CD14-positive monocyte (primary cell): Measurements from ENCODE around the gene IL16. TPM values are rescaled to one million over a fixed set of nuclear protein-coding genes. Genes with fewer than 3 reads are reported as not detected.

Experiments
- DNase-seq, 3 donors: peaks; one replicate each; pipeline ENCODE4 v3.0.0-alpha.2; 2011 to 2022
- H2AFZ ChIP-seq: 2 replicates; pipeline ENCODE4 v1.6.0; 2012; ENCODE audit warnings: mild to moderate bottlenecking, low read depth, low read length, inconsistent platforms; ENCODE audit not compliant: insufficient read depth, poor library complexity, severe bottlenecking
- H3K27ac ChIP-seq, 2 donors: 1 replicate in 1 of 2; 2 replicates in 1 of 2; pipeline ENCODE4 v1.5.1; 2012 to 2013; ENCODE audit warnings: low read length in 2 of 2, control low read depth in 1 of 2, inconsistent platforms in 1 of 2, low read depth in 1 of 2, mild to moderate bottlenecking in 1 of 2
- H3K27me3 ChIP-seq, 2 donors: one replicate each; pipeline versions ENCODE4 v1.6.0 to v1.6.1; 2011 to 2013; ENCODE audit warnings: low read length in 2 of 2; ENCODE audit not compliant: control insufficient read depth in 2 of 2, insufficient read depth in 2 of 2
- H3K36me3 ChIP-seq, 2 donors: replicated peaks in 1 of 2; 1 replicate in 1 of 2; 2 replicates in 1 of 2; pipeline versions ENCODE4 v1.5.1 to v1.6.1; 2012 to 2013; ENCODE audit warnings: low read length in 2 of 2, control low read depth in 1 of 2, inconsistent platforms in 1 of 2, mild to moderate bottlenecking in 1 of 2; ENCODE audit not compliant: insufficient read depth in 2 of 2, control insufficient read depth in 1 of 2
- H3K4me1 ChIP-seq, 2 donors: 1 replicate in 1 of 2; 2 replicates in 1 of 2; pipeline versions ENCODE4 v1.5.1 to v1.6.1; 2012 to 2013; ENCODE audit warnings: low read length in 2 of 2, control low read depth in 1 of 2, inconsistent platforms in 1 of 2, mild to moderate bottlenecking in 1 of 2, moderate library complexity in 1 of 2; ENCODE audit not compliant: insufficient read depth in 2 of 2, control insufficient read depth in 1 of 2
- H3K4me2 ChIP-seq: replicated peaks from 2 replicates; pipeline ENCODE3; 2012; ENCODE audit warnings: low read length, moderate library complexity, mild to moderate bottlenecking; ENCODE audit not compliant: poor library complexity, severe bottlenecking; ENCODE audit errors: extremely low read depth
- H3K4me3 ChIP-seq, 3 experiments: fragments of 200-600 bp in 1 of 3; sonication (generic) in 1 of 3; replicated peaks in 1 of 3; 1 replicate in 2 of 3; 2 replicates in 1 of 3; pipeline ENCODE4 v1.5.1; 2011 to 2013; ENCODE audit warnings: low read length in 3 of 3, mild to moderate bottlenecking in 3 of 3, control low read depth in 2 of 3, low read depth in 2 of 3, inconsistent platforms in 1 of 3, moderate library complexity in 1 of 3
- H3K79me2 ChIP-seq: 2 replicates; pipeline ENCODE4 v1.6.0; 2012; ENCODE audit warnings: mild to moderate bottlenecking, control low read depth, inconsistent platforms, low read length, moderate library complexity; ENCODE audit not compliant: insufficient read depth
- H3K9ac ChIP-seq: 2 replicates; pipeline ENCODE4 v1.6.0; 2017; ENCODE audit warnings: low read length, mild to moderate bottlenecking; ENCODE audit not compliant: insufficient read depth, poor library complexity, severe bottlenecking
- H3K9me3 ChIP-seq, 2 donors: replicated peaks in 1 of 2; 1 replicate in 1 of 2; 2 replicates in 1 of 2; pipeline versions ENCODE4 v1.5.1 to v1.6.1; 2012 to 2013; ENCODE audit warnings: low read length in 2 of 2, control low read depth in 1 of 2; ENCODE audit not compliant: control insufficient read depth in 1 of 2, insufficient read depth in 1 of 2
- H4K20me1 ChIP-seq: 2 replicates; pipeline ENCODE4 v1.6.0; 2012; ENCODE audit warnings: mild to moderate bottlenecking, low read length, control low read depth, moderate library complexity; ENCODE audit not compliant: insufficient read depth
- H3K27ac Mint-ChIP-seq, 7 donors: one replicate each; pipeline ENCODE4 v1.8.0; 2020; ENCODE audit warnings: mild to moderate bottlenecking in 7 of 7, mixed read lengths in 7 of 7, moderate library complexity in 6 of 7, inconsistent platforms in 2 of 7
- H3K27me3 Mint-ChIP-seq, 3 donors: one replicate each; pipeline ENCODE4 v1.8.0; 2021 to 2022; ENCODE audit warnings: low read depth in 3 of 3, mild to moderate bottlenecking in 3 of 3, mixed read lengths in 3 of 3, moderate library complexity in 3 of 3, inconsistent platforms in 1 of 3
- H3K36me3 Mint-ChIP-seq, 2 donors: one replicate each; pipeline ENCODE4 v1.8.0; 2020; ENCODE audit warnings: mixed read lengths in 2 of 2, inconsistent platforms in 1 of 2, mild to moderate bottlenecking in 1 of 2
- H3K4me1 Mint-ChIP-seq: one replicate; pipeline ENCODE4 v1.8.0; 2020; ENCODE audit warnings: mild to moderate bottlenecking, mixed read lengths
- H3K4me3 Mint-ChIP-seq, 2 donors: one replicate each; pipeline ENCODE4 v1.8.0; 2020; ENCODE audit warnings: mild to moderate bottlenecking in 2 of 2, mixed read lengths in 2 of 2, moderate library complexity in 1 of 2
- H3K9me3 Mint-ChIP-seq, 7 donors: one replicate each; pipeline ENCODE4 v1.8.0; 2020 to 2022; ENCODE audit warnings: mixed read lengths in 7 of 7, mild to moderate bottlenecking in 6 of 7, moderate library complexity in 6 of 7, inconsistent platforms in 2 of 7
- CTCF ChIP-seq: fragments of 200-600 bp; IDR thresholded peaks from one replicate; pipeline ENCODE4 v1.8.0; 2022; ENCODE audit warnings: antibody characterized with exemption, mild to moderate bottlenecking
- WGBS: methylation state at CpG from one replicate; pipeline ENCODE4 v1.1.5; 2013; ENCODE audit warnings: missing lambda C conversion rate; ENCODE audit not compliant: insufficient coverage; 5-methylcytosine and 5-hydroxymethylcytosine counted together
- intact Hi-C, 2 donors: fragments of 100-400 bp; cut with micrococcal nuclease; formaldehyde crosslinking; loops; one replicate each; pipeline versions ENCODE4 v1.15.0 to v1.15.1; 2023
- polyA plus RNA-seq, 3 donors: library from polyadenylated mRNA; depleted of rRNA in 1 of 3; unstranded in 2 of 3; stranded (reverse) in 1 of 3; fragments of 300-500 nt in 2 of 3; fragments of >200 nt in 1 of 3; fragmentation: Illumina TruSeq in 2 of 3; gene quantifications; 1 replicate in 2 of 3; 2 replicates in 1 of 3; pipeline ENCODE4 v1.2.3, GENCODE V29; 2012 to 2021

Gene IL16
- polyA plus RNA-seq, 3 donors = 64.8 to 95.1 (median 71.5) TPM

DNA sequence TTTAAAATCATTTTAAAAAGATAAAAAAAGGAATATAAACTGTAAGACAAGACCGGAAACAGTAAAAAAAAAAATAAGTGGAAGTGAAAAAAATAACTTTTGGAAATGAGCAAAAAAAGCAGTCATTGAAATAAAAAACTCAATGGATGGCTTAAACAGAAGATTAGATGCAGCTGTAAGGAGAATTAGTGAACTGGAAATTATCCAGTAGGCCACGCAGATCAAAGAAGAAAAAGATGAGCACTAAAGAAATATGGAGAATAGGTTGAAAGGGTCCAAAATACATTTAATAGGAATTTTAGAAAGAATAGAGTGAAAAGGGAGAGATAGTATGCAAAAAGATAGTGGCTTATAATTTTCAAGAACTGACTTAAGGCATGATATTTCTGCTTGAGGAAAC lies 80.3 kb downstream of the IL16 start:
- Mint-ChIP-seq H3K36me3 (peaks cover 3% of the 10 kb centered on the region in 2 donors), H3K27me3 (no peaks in the 10 kb centered on the region), H3K4me3 (no peak overlapping the region), H3K4me1 (peaks cover 8% of the 10 kb centered on the region), H3K9me3 (peaks cover 5 to 13% (median 9%) of the 10 kb centered on the region in 7 donors), H3K27ac (no peak overlapping the region)
- intact Hi-C loops = loop anchor here (5.0 kb wide), 2 partner anchors 45 to 60 kb away; partner anchors contain the start of gene STARD5 (in 1 of the 2)
- DNase-seq = no peak
- no peak for TF ChIP-seq CTCF
- Histone ChIP-seq H3K79me2 (no peaks in the 10 kb centered on the region), H3K4me2 (no peak overlapping the region), H3K36me3 (no peaks in the 10 kb centered on the region), H2AFZ (no peak overlapping the region), H3K9ac (no peak overlapping the region), H3K4me1 (no peaks in the 10 kb centered on the region), H3K27ac (no peak overlapping the region), H3K4me3 (no peak overlapping the region), H3K27me3 (no peaks in the 10 kb centered on the region), H4K20me1 (no peaks in the 10 kb centered on the region), H3K9me3 (peaks cover 0 to 4% of the 10 kb centered on the region in 2 donors)
- WGBS = 92% methylated on average over 2 of the region's 2 CpGs

DNA sequence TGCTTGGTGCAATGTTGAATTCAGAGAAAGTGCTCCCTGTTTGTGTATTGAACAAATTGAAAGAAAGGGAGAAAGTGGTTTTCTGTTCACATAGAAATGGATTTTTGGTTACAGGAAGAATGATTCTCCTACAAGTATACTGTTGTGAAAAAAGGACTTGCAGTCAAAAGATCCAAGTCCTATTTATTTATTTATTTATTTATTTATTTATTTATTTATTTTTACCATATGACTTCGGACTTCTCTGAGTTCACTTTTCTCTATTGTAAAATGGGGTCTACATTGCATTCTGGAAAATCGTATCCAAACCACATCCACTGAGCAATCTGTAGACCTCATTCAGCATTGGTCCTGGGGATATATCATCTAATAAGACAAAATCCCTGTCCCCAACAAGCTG lies 81.2 kb downstream of the IL16 start:
- no peak overlapping the region for H3K27ac ChIP-seq
- intact Hi-C loops = loop anchor here (5.0 kb wide), 2 partner anchors 44 to 59 kb away; partner anchors contain the start of gene STARD5 (in 1 of the 2)
- H3K9me3 Mint-ChIP-seq = peaks cover 5 to 13% (median 9%) of the 10 kb centered on the region in 7 donors
- no peaks in the 10 kb centered on the region for H3K36me3 ChIP-seq
- H2AFZ ChIP-seq = no peak overlapping the region
- no peaks in the 10 kb centered on the region for H4K20me1 ChIP-seq
- H3K36me3 Mint-ChIP-seq = peaks cover 3% of the 10 kb centered on the region in 2 donors
- peaks cover 8% of the 10 kb centered on the region for H3K4me1 Mint-ChIP-seq
- H3K9ac ChIP-seq = no peak overlapping the region
- H3K4me2 ChIP-seq = no peak overlapping the region
- no peaks in the 10 kb centered on the region for H3K79me2 ChIP-seq
- no peaks in the 10 kb centered on the region for H3K4me1 ChIP-seq
- H3K27ac Mint-ChIP-seq = no peak overlapping the region
- H3K27me3 Mint-ChIP-seq = no peaks in the 10 kb centered on the region
- no peak overlapping the region for H3K4me3 Mint-ChIP-seq
- H3K4me3 ChIP-seq = no peak overlapping the region
- H3K9me3 ChIP-seq = peaks cover 0 to 4% of the 10 kb centered on the region in 2 donors
- no peak for TF ChIP-seq CTCF
- 100% methylated on average over 1 of the region's 2 CpGs for WGBS
- DNase-seq = no peak
- H3K27me3 ChIP-seq = no peaks in the 10 kb centered on the region
